IMR-90 (cell line): ENCODE measurements around the gene PUDP. TPM values are rescaled to one million over a fixed set of nuclear protein-coding genes. Genes with fewer than 3 reads are reported as not detected.

ENCODE experiments used
- ATAC-seq: fragments of 200-7000 bp; cut with Tn5 transposase; 2 replicates; pipeline ENCODE4 v1.9.1; 2020; ENCODE audit warnings: low read depth, mild to moderate bottlenecking, moderate library complexity
- BruUV-seq: library from RNA; stranded (reverse); fragments of 400-500 nt; replicated peaks from 2 replicates; lab custom pipeline; 2021; lab: Mats Ljungman, UMichigan
- CTCF ChIA-PET: fragments of 300-600 bp; formaldehyde crosslinking; extraction: SDS; loops from one replicate; lab custom pipeline; 2021; ENCODE audit warnings: antibody characterized with exemption; lab: Yijun Ruan, JAX
- POLR2A ChIA-PET: fragments of 300-600 bp; sonication (Branson Sonifier 250); formaldehyde crosslinking; loops from one replicate; lab custom pipeline; 2022; ENCODE audit warnings: antibody characterized with exemption; ENCODE audit not compliant: unreplicated experiment; lab: Charles Lee
- DNase-seq: peaks from one replicate; pipeline ENCODE4 v3.0.0; 2013
- H2AFZ ChIP-seq: replicated peaks from 2 replicates; pipeline ENCODE3; 2013; ENCODE audit warnings: low read length, mild to moderate bottlenecking; ENCODE audit not compliant: poor library complexity
- H2AK5ac ChIP-seq: 2 replicates; pipeline ENCODE4 v1.6.1; 2013; ENCODE audit warnings: low read depth, low read length, inconsistent platforms
- H2AK9ac ChIP-seq: replicated peaks from 2 replicates; pipeline ENCODE3; 2013; ENCODE audit warnings: mild to moderate bottlenecking, low read depth, low read length, moderate library complexity; ENCODE audit not compliant: poor library complexity
- H2BK120ac ChIP-seq: 2 replicates; pipeline ENCODE4 v1.6.1; 2013; ENCODE audit warnings: low read depth, low read length, inconsistent platforms
- H2BK15ac ChIP-seq: 3 replicates; pipeline ENCODE4 v1.6.1; 2013; ENCODE audit warnings: low read depth, low read length, inconsistent platforms
- H2BK20ac ChIP-seq: 2 replicates; pipeline ENCODE4 v1.6.1; 2013; ENCODE audit warnings: low read depth, mild to moderate bottlenecking, inconsistent platforms, low read length, moderate library complexity
- H2BK5ac ChIP-seq: 2 replicates; pipeline ENCODE4 v1.6.1; 2013; ENCODE audit warnings: mild to moderate bottlenecking, low read depth, low read length, inconsistent platforms; ENCODE audit not compliant: poor library complexity, severe bottlenecking
- H3K14ac ChIP-seq: replicated peaks from 2 replicates; pipeline ENCODE4 v1.6.1; 2013; ENCODE audit warnings: low read depth, low read length, inconsistent platforms
- H3K18ac ChIP-seq: 2 replicates; pipeline ENCODE4 v1.6.1; 2013; ENCODE audit warnings: low read depth, low read length, control low read depth
- H3K23ac ChIP-seq: 2 replicates; pipeline ENCODE4 v1.6.1; 2013; ENCODE audit warnings: low read depth, low read length, inconsistent platforms
- H3K27ac ChIP-seq: 2 replicates; pipeline ENCODE4 v1.5.1; 2013; ENCODE audit warnings: mild to moderate bottlenecking, control low read depth, low read length; ENCODE audit not compliant: insufficient read depth
- H3K27me3 ChIP-seq: 2 replicates; pipeline ENCODE4 v1.6.1; 2013; ENCODE audit warnings: low read length; ENCODE audit not compliant: control insufficient read depth, insufficient read depth
- H3K36me3 ChIP-seq: 2 replicates; pipeline ENCODE4 v1.6.1; 2013; ENCODE audit warnings: low read length, mixed read lengths; ENCODE audit not compliant: control insufficient read depth, insufficient read depth
- H3K4ac ChIP-seq: 2 replicates; pipeline ENCODE4 v1.6.1; 2013; ENCODE audit warnings: low read depth, low read length, inconsistent platforms
- H3K4me1 ChIP-seq: 2 replicates; pipeline ENCODE4 v1.6.1; 2013; ENCODE audit warnings: low read length, mixed read lengths; ENCODE audit not compliant: control insufficient read depth, insufficient read depth
- H3K4me2 ChIP-seq: 2 replicates; pipeline ENCODE4 v1.6.1; 2013; ENCODE audit warnings: low read depth, mild to moderate bottlenecking, control low read depth, low read length, moderate library complexity
- H3K4me3 ChIP-seq: 2 replicates; pipeline ENCODE4 v1.5.1; 2013; ENCODE audit warnings: low read depth, mild to moderate bottlenecking, control low read depth, low read length, moderate library complexity; ENCODE audit not compliant: insufficient read depth
- H3K56ac ChIP-seq: 2 replicates; pipeline ENCODE4 v1.6.1; 2013; ENCODE audit warnings: low read length, inconsistent platforms; ENCODE audit not compliant: insufficient read depth; ENCODE audit errors: extremely low read depth
- H3K79me1 ChIP-seq, 2 experiments: 2 replicates each; pipeline ENCODE4 v1.6.1; 2013; ENCODE audit warnings: low read length in 2 of 2, inconsistent platforms in 1 of 2, low read depth in 1 of 2
- H3K9ac ChIP-seq: 2 replicates; pipeline ENCODE4 v1.6.1; 2013; ENCODE audit warnings: low read depth, low read length, control low read depth
- H3K9me1 ChIP-seq: 2 replicates; pipeline ENCODE4 v1.6.1; 2013; ENCODE audit warnings: low read length, inconsistent platforms; ENCODE audit not compliant: insufficient read depth
- H3K9me3 ChIP-seq: 2 replicates; pipeline ENCODE4 v1.6.1; 2013; ENCODE audit warnings: low read length; ENCODE audit not compliant: control insufficient read depth, insufficient read depth
- H4K20me1 ChIP-seq: 2 replicates; pipeline ENCODE4 v1.6.1; 2013; ENCODE audit warnings: low read length, inconsistent platforms; ENCODE audit not compliant: insufficient read depth
- H4K5ac ChIP-seq: 2 replicates; pipeline ENCODE4 v1.6.1; 2013; ENCODE audit warnings: mild to moderate bottlenecking, low read depth, low read length, control low read depth
- H4K8ac ChIP-seq, 2 experiments: 2 replicates each; pipeline ENCODE4 v1.6.1; 2013; ENCODE audit warnings: low read depth in 2 of 2, low read length in 2 of 2, control low read depth in 1 of 2, inconsistent platforms in 1 of 2
- H4K91ac ChIP-seq: 2 replicates; pipeline ENCODE4 v1.6.1; 2013; ENCODE audit warnings: low read depth, low read length, inconsistent platforms; ENCODE audit not compliant: insufficient read depth
- BHLHE40 ChIP-seq: fragments of 150-350 bp; IDR thresholded peaks from 2 replicates; pipeline ENCODE4 v1.6.1; 2016; ENCODE audit warnings: mild to moderate bottlenecking, low read depth, low read length
- CEBPB ChIP-seq: IDR thresholded peaks from 2 replicates; pipeline ENCODE4 v1.6.1; 2012; ENCODE audit warnings: low read depth, low read length, improper control_type of control experiment
- CHD1 ChIP-seq: IDR thresholded peaks from 2 replicates; pipeline ENCODE4 v1.6.1; 2012; ENCODE audit warnings: low read depth, low read length, improper control_type of control experiment
- FOS ChIP-seq: fragments of 150-350 bp; IDR thresholded peaks from 2 replicates; pipeline ENCODE4 v1.6.1; 2016; ENCODE audit warnings: low read depth, low read length
- MAFK ChIP-seq: IDR thresholded peaks from 2 replicates; pipeline ENCODE4 v1.6.1; 2012; ENCODE audit warnings: low read depth, low read length, improper control_type of control experiment
- MAZ ChIP-seq: IDR thresholded peaks from 2 replicates; pipeline ENCODE4 v1.6.1; 2012; ENCODE audit warnings: low read depth, mild to moderate bottlenecking, low read length, improper control_type of control experiment, moderate library complexity, borderline replicate concordance
- MXI1 ChIP-seq: IDR thresholded peaks from 2 replicates; pipeline ENCODE4 v1.6.1; 2012; ENCODE audit warnings: low read depth, mild to moderate bottlenecking, low read length, moderate library complexity, borderline replicate concordance
- NFE2L2 ChIP-seq: fragments of 150-350 bp; IDR thresholded peaks from 2 replicates; pipeline ENCODE4 v1.6.1; 2016; ENCODE audit warnings: low read depth, mild to moderate bottlenecking, low read length
- POLR2A ChIP-seq: IDR thresholded peaks from 2 replicates; pipeline ENCODE4 v1.6.1; 2012; ENCODE audit warnings: mild to moderate bottlenecking, low read depth, low read length
- RAD21 ChIP-seq: IDR thresholded peaks from 2 replicates; pipeline ENCODE4 v1.6.1; 2012; ENCODE audit warnings: low read length, improper control_type of control experiment
- RCOR1 ChIP-seq: IDR thresholded peaks from 2 replicates; pipeline ENCODE4 v1.6.1; 2012; ENCODE audit warnings: mild to moderate bottlenecking, low read length, improper control_type of control experiment; ENCODE audit not compliant: insufficient replicate concordance
- RFX5 ChIP-seq: IDR thresholded peaks from 2 replicates; pipeline ENCODE4 v1.8.0; 2012; ENCODE audit warnings: low read depth, mild to moderate bottlenecking, low read length, moderate library complexity
- SMC3 ChIP-seq: fragments of 150-350 bp; IDR thresholded peaks from 2 replicates; pipeline ENCODE4 v1.6.1; 2016; ENCODE audit warnings: low read depth, mild to moderate bottlenecking, antibody characterized with exemption, low read length, moderate library complexity
- WGBS, 2 experiments: methylation state at CpG; one replicate each; pipeline versions ENCODE4 v1.1.5 to v1.1.7; 2013; ENCODE audit warnings: missing lambda C conversion rate in 2 of 2; ENCODE audit not compliant: insufficient read length in 1 of 2; ENCODE audit errors: extremely low coverage in 2 of 2; 5-methylcytosine and 5-hydroxymethylcytosine counted together
- dilution Hi-C: fragments of 300-500 bp; cut with HindIII; formaldehyde crosslinking; loops from one replicate; pipeline ENCODE4 v1.14.3; 2018; ENCODE audit warnings: low sequenced_read_pairs; ENCODE audit not compliant: unreplicated experiment
- in situ Hi-C: fragments of 300-500 bp; cut with MboI; formaldehyde crosslinking; loops from 3 replicates; pipeline ENCODE4 v1.14.3; 2019; ENCODE audit warnings: low sequenced_read_pairs, inconsistent platforms, mixed read lengths
- intact Hi-C: fragments of 100-400 bp; cut with micrococcal nuclease; formaldehyde crosslinking; loops from 2 replicates; pipeline ENCODE4 v1.10.0; 2022
- polyA plus RNA-seq, 3 experiments: library from polyadenylated mRNA; depleted of rRNA; stranded (reverse); fragments of >200 nt; gene quantifications; 2 replicates each; pipeline ENCODE4 v1.2.3, GENCODE V29; 2012; ENCODE audit warnings: low replicate concordance in 1 of 3
- total RNA-seq: library from RNA; depleted of rRNA; stranded (reverse); fragments of >200 nt; gene quantifications from 2 replicates; pipeline ENCODE4 v1.2.3, GENCODE V29; 2012
- TF ChIP-seq, protein P1 (sequence below): fragments of 150-350 bp; IDR thresholded peaks from 2 replicates; pipeline ENCODE4 v1.6.1; 2016; ENCODE audit warnings: low read depth, mild to moderate bottlenecking, low read length, moderate library complexity, borderline replicate concordance
- TF ChIP-seq, protein P2 (sequence below): fragments of 150-350 bp; IDR thresholded peaks from 2 replicates; pipeline ENCODE4 v1.6.1; 2017; ENCODE audit warnings: mild to moderate bottlenecking, antibody characterized with exemption, low read length, low read depth
- TF ChIP-seq, protein P3 (sequence below): conservative IDR thresholded peaks from 2 replicates; pipeline ENCODE4 v1.5.1; 2012; ENCODE audit warnings: mild to moderate bottlenecking, low read depth, low read length, improper control_type of control experiment

The PUDP gene
- total and polyA plus RNA-seq, 2 of the 4 experiments (the other 2 are of a cell fraction) = 22.2 to 28.6 TPM

DNA sequence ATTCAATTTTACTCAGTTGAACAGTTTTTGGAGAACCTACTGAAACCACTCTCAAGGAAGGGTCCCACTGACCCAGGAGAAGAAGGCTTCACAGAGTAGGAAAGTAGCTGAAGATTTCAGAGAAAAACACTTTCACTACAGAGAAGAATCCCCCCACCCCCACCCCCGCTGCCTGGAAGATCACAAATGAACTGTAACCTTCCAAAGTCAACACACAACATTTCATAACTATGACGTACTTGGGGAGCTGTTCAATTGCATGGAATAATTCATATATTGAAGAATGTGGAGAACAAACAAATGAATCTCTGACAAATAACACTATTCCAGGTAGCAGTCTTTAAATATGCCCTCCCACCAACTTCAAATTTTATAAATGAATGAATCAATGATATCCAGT lies 86.5 kb downstream of the PUDP start:
- Histone ChIP-seq H3K23ac (no peak overlapping the region), H3K79me1 (peaks cover 0 to 9% of the 10 kb centered on the region in 2 experiments; a peak in 2 of 4 replicates), H4K91ac (no peak overlapping the region), H3K27ac (no peak overlapping the region), H3K56ac (no peak overlapping the region), H3K4me2 (no peak overlapping the region), H3K18ac (no peak overlapping the region), H3K36me3 (peaks cover 8% of the 10 kb centered on the region), H4K5ac (no peak overlapping the region), H2AFZ (no peak overlapping the region), H3K9me1 (peaks cover 5% of the 10 kb centered on the region; the same call in 1 of the 2 replicates), H3K27me3 (no peaks in the 10 kb centered on the region), H2BK120ac (no peak overlapping the region), H2BK15ac (no peak overlapping the region), H4K8ac (no peak overlapping the region), H2AK5ac (no peak overlapping the region), H2BK20ac (no peak overlapping the region), H3K4ac (no peak overlapping the region), H3K9ac (no peak overlapping the region), H3K4me1 (peaks cover 4% of the 10 kb centered on the region), H2BK5ac (no peak overlapping the region), H3K14ac (no peak overlapping the region), H3K9me3 (no peaks in the 10 kb centered on the region), H3K4me3 (no peak overlapping the region), H2AK9ac (no peak overlapping the region), H4K20me1 (0 out of 2 replicates have a peak, but pooled peaks cover 2% of the 10 kb centered on the region)
- TF ChIP-seq BHLHE40 (no peak), CEBPB (no peak), MXI1 (no peak), CHD1 (no peak), RAD21 (no peak), RCOR1 (no peak), FOS (no peak), MAZ (no peak), RFX5 (no peak), MAFK (no peak), POLR2A (no peak), NFE2L2 (no peak), SMC3 (no peak)
- TF ChIP-seq, protein P1, sequence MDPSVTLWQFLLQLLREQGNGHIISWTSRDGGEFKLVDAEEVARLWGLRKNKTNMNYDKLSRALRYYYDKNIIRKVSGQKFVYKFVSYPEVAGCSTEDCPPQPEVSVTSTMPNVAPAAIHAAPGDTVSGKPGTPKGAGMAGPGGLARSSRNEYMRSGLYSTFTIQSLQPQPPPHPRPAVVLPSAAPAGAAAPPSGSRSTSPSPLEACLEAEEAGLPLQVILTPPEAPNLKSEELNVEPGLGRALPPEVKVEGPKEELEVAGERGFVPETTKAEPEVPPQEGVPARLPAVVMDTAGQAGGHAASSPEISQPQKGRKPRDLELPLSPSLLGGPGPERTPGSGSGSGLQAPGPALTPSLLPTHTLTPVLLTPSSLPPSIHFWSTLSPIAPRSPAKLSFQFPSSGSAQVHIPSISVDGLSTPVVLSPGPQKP = no peak
- TF ChIP-seq, protein P2, sequence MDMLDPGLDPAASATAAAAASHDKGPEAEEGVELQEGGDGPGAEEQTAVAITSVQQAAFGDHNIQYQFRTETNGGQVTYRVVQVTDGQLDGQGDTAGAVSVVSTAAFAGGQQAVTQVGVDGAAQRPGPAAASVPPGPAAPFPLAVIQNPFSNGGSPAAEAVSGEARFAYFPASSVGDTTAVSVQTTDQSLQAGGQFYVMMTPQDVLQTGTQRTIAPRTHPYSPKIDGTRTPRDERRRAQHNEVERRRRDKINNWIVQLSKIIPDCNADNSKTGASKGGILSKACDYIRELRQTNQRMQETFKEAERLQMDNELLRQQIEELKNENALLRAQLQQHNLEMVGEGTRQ = no peak
- TF ChIP-seq, protein P3, sequence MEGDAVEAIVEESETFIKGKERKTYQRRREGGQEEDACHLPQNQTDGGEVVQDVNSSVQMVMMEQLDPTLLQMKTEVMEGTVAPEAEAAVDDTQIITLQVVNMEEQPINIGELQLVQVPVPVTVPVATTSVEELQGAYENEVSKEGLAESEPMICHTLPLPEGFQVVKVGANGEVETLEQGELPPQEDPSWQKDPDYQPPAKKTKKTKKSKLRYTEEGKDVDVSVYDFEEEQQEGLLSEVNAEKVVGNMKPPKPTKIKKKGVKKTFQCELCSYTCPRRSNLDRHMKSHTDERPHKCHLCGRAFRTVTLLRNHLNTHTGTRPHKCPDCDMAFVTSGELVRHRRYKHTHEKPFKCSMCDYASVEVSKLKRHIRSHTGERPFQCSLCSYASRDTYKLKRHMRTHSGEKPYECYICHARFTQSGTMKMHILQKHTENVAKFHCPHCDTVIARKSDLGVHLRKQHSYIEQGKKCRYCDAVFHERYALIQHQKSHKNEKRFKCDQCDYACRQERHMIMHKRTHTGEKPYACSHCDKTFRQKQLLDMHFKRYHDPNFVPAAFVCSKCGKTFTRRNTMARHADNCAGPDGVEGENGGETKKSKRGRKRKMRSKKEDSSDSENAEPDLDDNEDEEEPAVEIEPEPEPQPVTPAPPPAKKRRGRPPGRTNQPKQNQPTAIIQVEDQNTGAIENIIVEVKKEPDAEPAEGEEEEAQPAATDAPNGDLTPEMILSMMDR = no peak
- intact Hi-C loops (no loop called here), dilution Hi-C loops (no loop called here), in situ Hi-C loops (no loop called here)
- WGBS, 2 experiments = no CpG with 5 or more reads among the region's 2 CpGs
- DNase-seq (no peak), ATAC-seq (no peak)
- no TSS peak for BruUV-seq
- ChIA-PET POLR2A (no interaction called here), CTCF (no interaction called here)
